Neural progenitor cell (in vitro differentiated cells): ENCODE results near the gene CD151.

Source experiments
- CTCF ChIP-seq: fragments of 200-600 bp; sonication (generic); IDR thresholded peaks from 2 replicates; pipeline ENCODE4 v1.5.1; 2017; ENCODE audit warnings: antibody characterized with exemption, mild to moderate bottlenecking
- EZH2 ChIP-seq: fragments of 200-600 bp; sonication (generic); IDR thresholded peaks from 2 replicates; pipeline ENCODE4 v1.6.1; 2017; ENCODE audit warnings: antibody characterized with exemption, mild to moderate bottlenecking, moderate library complexity
- EZH2phosphoT487 ChIP-seq: fragments of 200-600 bp; sonication (generic); IDR thresholded peaks from 2 replicates; pipeline ENCODE4 v1.6.1; 2017; ENCODE audit warnings: antibody characterized with exemption

GRCh38 chr11:849951-850774 lies 17.4 kb downstream of the CD151 start:
- peak; percentile 32 for TF ChIP-seq EZH2
- TF ChIP-seq CTCF = no peak
- TF ChIP-seq EZH2phosphoT487 = no peak
